ENCODE measurements around the gene CMTM8. TPM values are rescaled to one million over a fixed set of nuclear protein-coding genes. Genes with fewer than 3 reads are reported as not detected.
A peak's percentile ranks its signal among the peaks of the same experiment; 100 is the strongest.
"Not testable (repeated sequence)": the region's sequence is repeated elsewhere in the genome, so short reads cannot be mapped to it uniquely, and the experiment has no call there.

Gene CMTM8
- total and polyA plus RNA-seq, 2 donors: 4.1 to 16.2 TPM

DNA sequence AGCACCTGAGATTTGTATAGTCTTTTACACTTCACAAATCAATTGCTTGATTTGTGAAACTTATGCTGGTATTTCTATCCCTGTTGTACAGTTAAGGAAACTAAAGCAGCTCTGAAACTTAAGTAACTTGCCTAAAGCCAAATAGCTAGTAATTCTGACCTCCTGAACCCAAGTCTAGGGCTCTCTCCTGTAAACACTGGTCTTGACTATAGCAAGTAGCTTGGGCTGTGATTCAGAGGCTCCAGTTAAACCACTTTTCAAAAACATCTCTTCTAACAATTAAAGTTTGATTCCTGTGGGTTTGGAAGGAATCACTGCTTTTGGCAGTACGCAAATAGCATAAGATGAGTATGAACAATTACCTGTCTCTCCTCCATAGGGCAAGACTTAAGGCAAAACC, 18.5 kb upstream of the CMTM8 start:
- Histone ChIP-seq H3K36me3 (ENCODE audit: control insufficient read depth in 2 of 2, insufficient read depth in 2 of 2, low read length in 1 of 2) (no peaks in the 10 kb centered on the region), H3K27ac (ENCODE audit: low read depth in 1 of 2, low read length in 1 of 2) (no peak overlapping the region), H3K4me3 (ENCODE audit: low read length in 2 of 2) (no peak overlapping the region), H3K9me3 (ENCODE audit: control insufficient read depth in 2 of 2, insufficient read depth in 1 of 2, low read length in 1 of 2) (peaks cover 2 to 5% of the 10 kb centered on the region in 2 donors), H3K27me3 (ENCODE audit: control insufficient read depth in 2 of 2, insufficient read depth in 1 of 2, low read length in 1 of 2) (no peaks in the 10 kb centered on the region), H3K4me1 (ENCODE audit: control insufficient read depth in 2 of 2, insufficient read depth in 2 of 2, low read length in 2 of 2) (no peaks in the 10 kb centered on the region)
- WGBS: 100% methylated on average over 1 of the region's 1 CpG
- no peak for DNase-seq (ENCODE audit: low read depth in 6 of 9, low spot score in 9 of 9)

DNA sequence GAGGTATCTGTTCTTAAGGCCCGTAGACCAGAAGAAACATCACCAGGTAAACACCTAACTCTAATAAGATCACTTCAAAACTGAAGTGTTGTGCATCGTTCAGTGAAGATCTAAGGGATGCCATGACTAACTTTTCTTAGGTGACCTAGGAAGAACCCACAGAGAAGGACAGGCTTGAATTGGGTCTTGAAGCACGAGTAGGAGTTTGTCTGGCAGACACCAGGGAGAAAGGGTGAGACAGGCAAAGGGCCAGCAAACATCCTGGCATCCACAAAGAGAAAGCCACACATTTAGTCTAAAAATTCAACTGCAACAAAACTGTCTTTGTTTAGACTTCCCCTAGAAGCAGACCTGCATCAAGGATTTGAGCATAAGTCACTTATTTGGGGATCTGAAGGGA, 15.5 kb upstream of the CMTM8 start:
- H3K4me1 ChIP-seq (ENCODE audit: control insufficient read depth in 2 of 2, insufficient read depth in 2 of 2, low read length in 2 of 2): no peaks in the 10 kb centered on the region
- H3K4me3 ChIP-seq (ENCODE audit: low read length in 2 of 2): no peak overlapping the region
- H3K9me3 ChIP-seq (ENCODE audit: control insufficient read depth in 2 of 2, insufficient read depth in 1 of 2, low read length in 1 of 2): peaks cover 2 to 5% of the 10 kb centered on the region in 2 donors
- H3K27ac ChIP-seq (ENCODE audit: low read depth in 1 of 2, low read length in 1 of 2): no peak overlapping the region
- H3K27me3 ChIP-seq (ENCODE audit: control insufficient read depth in 2 of 2, insufficient read depth in 1 of 2, low read length in 1 of 2): no peaks in the 10 kb centered on the region
- whole genome bisulfite sequencing: 97% methylated on average over 3 of the region's 3 CpGs
- DNase-seq (ENCODE audit: low read depth in 6 of 9, low spot score in 9 of 9): no peak
- H3K36me3 ChIP-seq (ENCODE audit: control insufficient read depth in 2 of 2, insufficient read depth in 2 of 2, low read length in 1 of 2): no peaks in the 10 kb centered on the region

DNA sequence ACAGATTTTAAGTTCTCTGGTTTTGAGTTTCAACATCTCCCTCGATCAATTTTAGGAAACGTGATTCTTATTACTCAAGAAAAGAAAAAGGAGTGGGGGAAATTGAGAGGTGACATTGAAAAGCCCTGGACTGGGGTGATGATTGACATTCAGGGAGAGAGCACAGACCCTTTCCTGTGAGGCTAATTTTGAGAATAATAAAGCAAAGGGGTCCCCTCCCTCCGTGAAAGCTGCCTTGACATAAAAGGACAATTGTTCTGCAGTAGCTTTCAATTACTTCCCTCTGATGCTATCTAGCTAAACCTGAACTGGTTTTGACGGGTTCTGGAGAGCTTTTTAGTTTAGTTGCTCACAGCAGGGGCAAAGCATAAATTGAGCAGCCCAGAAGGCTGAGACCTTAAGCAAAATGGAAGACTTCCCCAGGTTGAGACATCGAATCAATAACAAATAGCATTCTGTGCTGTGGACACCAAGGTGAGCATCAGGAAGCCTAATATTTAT, 14.4 kb upstream of the CMTM8 start:
- WGBS: 77% methylated on average over 5 of the region's 5 CpGs
- H3K9me3 ChIP-seq (ENCODE audit: control insufficient read depth in 2 of 2, insufficient read depth in 1 of 2, low read length in 1 of 2): peaks cover 0 to 2% of the 10 kb centered on the region in 2 donors
- no peak overlapping the region for H3K4me3 ChIP-seq (ENCODE audit: low read length in 2 of 2)
- H3K27me3 ChIP-seq (ENCODE audit: control insufficient read depth in 2 of 2, insufficient read depth in 1 of 2, low read length in 1 of 2): no peaks in the 10 kb centered on the region
- DNase-seq (ENCODE audit: low read depth in 6 of 9, low spot score in 9 of 9): peak in 1 of 9 donors; percentile 10
- H3K36me3 ChIP-seq (ENCODE audit: control insufficient read depth in 2 of 2, insufficient read depth in 2 of 2, low read length in 1 of 2): no peaks in the 10 kb centered on the region
- H3K27ac ChIP-seq (ENCODE audit: low read depth in 1 of 2, low read length in 1 of 2): no peak overlapping the region
- no peaks in the 10 kb centered on the region for H3K4me1 ChIP-seq (ENCODE audit: control insufficient read depth in 2 of 2, insufficient read depth in 2 of 2, low read length in 2 of 2)

DNA sequence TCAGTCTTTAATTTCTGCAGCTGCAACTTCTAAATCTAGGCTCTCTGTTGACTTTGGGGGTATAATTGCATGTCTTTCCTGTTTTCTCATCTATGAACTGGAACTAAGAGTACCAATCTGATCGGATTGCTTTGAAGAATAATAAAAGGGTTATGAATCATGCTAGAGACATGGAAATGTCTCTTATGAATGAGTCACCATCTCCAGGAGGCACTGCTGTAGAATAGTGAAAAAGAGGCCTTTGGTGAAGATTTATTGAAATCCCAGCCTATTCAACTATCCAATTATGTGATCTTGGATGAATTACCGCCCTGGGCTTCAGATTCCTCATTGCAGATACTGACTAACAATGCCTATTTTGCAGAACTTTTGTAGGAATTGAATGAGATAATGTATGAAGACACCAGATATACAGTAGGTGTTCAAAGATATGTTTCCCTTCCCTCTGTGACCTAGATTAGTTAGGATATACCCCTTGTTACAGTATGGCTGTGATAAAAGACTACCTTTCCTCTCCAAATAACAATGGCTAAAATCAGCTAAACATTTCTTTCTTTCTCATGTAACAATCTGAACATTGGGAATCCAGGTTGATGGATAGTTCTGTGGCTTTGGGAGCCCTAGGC, 11.5 kb upstream of the CMTM8 start:
- WGBS: 95% methylated on average over 2 of the region's 2 CpGs
- Histone ChIP-seq H3K27ac (ENCODE audit: low read depth in 1 of 2, low read length in 1 of 2) (no peak overlapping the region), H3K9me3 (ENCODE audit: control insufficient read depth in 2 of 2, insufficient read depth in 1 of 2, low read length in 1 of 2) (no peaks in the 10 kb centered on the region), H3K27me3 (ENCODE audit: control insufficient read depth in 2 of 2, insufficient read depth in 1 of 2, low read length in 1 of 2) (no peaks in the 10 kb centered on the region), H3K4me3 (ENCODE audit: low read length in 2 of 2) (no peak overlapping the region), H3K4me1 (ENCODE audit: control insufficient read depth in 2 of 2, insufficient read depth in 2 of 2, low read length in 2 of 2) (no peaks in the 10 kb centered on the region), H3K36me3 (ENCODE audit: control insufficient read depth in 2 of 2, insufficient read depth in 2 of 2, low read length in 1 of 2) (no peaks in the 10 kb centered on the region)
- DNase-seq (ENCODE audit: low read depth in 6 of 9, low spot score in 9 of 9): no peak

DNA sequence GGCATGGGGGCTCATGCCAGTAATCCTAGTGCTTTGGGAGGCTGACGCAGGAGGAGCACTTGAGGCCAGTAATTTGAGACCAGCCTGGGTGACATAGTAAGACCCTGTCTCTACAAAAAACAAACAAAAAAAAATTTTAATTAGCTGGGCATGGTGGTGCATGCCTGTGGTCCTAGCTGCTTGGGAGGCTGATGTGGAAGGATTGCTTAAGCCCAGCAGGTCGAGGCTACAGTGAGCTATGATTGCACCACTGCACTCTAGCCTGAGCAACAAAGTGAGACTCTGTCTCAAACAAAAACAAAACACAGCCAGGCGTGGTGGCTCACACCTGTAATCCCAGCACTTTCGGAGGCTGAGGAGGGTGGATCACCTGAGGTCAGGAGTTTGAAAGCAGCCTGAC, 9.7 kb upstream of the CMTM8 start:
- H3K27ac ChIP-seq (ENCODE audit: low read depth in 1 of 2, low read length in 1 of 2); H3K9me3 ChIP-seq (ENCODE audit: control insufficient read depth in 2 of 2, insufficient read depth in 1 of 2, low read length in 1 of 2): not testable (repeated sequence)
- WGBS: 99% methylated on average over 4 of the region's 4 CpGs

GRCh38 chr3:32229565-32229964, 8.9 kb upstream of the CMTM8 start:
- Histone ChIP-seq H3K27me3 (ENCODE audit: control insufficient read depth in 2 of 2, insufficient read depth in 1 of 2, low read length in 1 of 2) (no peaks in the 10 kb centered on the region), H3K4me3 (ENCODE audit: low read length in 2 of 2) (no peak overlapping the region), H3K4me1 (ENCODE audit: control insufficient read depth in 2 of 2, insufficient read depth in 2 of 2, low read length in 2 of 2) (no peaks in the 10 kb centered on the region), H3K27ac (ENCODE audit: low read depth in 1 of 2, low read length in 1 of 2) (no peak overlapping the region), H3K36me3 (ENCODE audit: control insufficient read depth in 2 of 2, insufficient read depth in 2 of 2, low read length in 1 of 2) (no peaks in the 10 kb centered on the region), H3K9me3 (ENCODE audit: control insufficient read depth in 2 of 2, insufficient read depth in 1 of 2, low read length in 1 of 2) (no peaks in the 10 kb centered on the region)
- WGBS: 98% methylated on average over 4 of the region's 4 CpGs
- DNase-seq (ENCODE audit: low read depth in 6 of 9, low spot score in 9 of 9): no peak

More for the DNA sequence above, 9.7 kb upstream of the CMTM8 start:
- H3K27me3 ChIP-seq (ENCODE audit: control insufficient read depth in 2 of 2, insufficient read depth in 1 of 2, low read length in 1 of 2); H3K4me1 ChIP-seq (ENCODE audit: control insufficient read depth in 2 of 2, insufficient read depth in 2 of 2, low read length in 2 of 2); H3K4me3 ChIP-seq (ENCODE audit: low read length in 2 of 2); DNase-seq (ENCODE audit: low read depth in 6 of 9, low spot score in 9 of 9); H3K36me3 ChIP-seq (ENCODE audit: control insufficient read depth in 2 of 2, insufficient read depth in 2 of 2, low read length in 1 of 2): not testable (repeated sequence)

DNA sequence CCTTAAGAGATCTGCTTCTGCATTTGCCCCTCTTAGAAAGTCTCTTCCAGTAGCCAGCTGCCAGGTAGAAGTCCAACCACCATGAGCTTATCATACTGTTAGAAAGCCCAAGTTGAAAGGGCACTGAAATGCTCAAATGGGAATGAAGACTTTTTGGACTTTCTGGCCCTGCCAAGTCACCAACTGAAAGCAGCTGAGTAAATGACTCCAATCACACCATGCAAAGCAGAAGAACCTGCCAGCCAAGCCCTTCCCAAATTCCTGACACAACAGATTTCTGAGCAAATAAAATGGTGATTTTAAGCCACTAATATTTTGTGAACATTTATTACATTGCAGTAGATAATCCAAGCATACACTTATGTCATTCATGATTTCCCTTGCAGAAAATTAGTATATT, 2.1 kb upstream of the CMTM8 start:
- no peak for DNase-seq (ENCODE audit: low read depth in 6 of 9, low spot score in 9 of 9)
- Histone ChIP-seq H3K27me3 (ENCODE audit: control insufficient read depth in 2 of 2, insufficient read depth in 1 of 2, low read length in 1 of 2) (peaks cover 4 to 23% of the 10 kb centered on the region in 2 donors), H3K9me3 (ENCODE audit: control insufficient read depth in 2 of 2, insufficient read depth in 1 of 2, low read length in 1 of 2) (no peaks in the 10 kb centered on the region), H3K4me3 (ENCODE audit: low read length in 2 of 2) (no peak overlapping the region), H3K36me3 (ENCODE audit: control insufficient read depth in 2 of 2, insufficient read depth in 2 of 2, low read length in 1 of 2) (no peaks in the 10 kb centered on the region), H3K4me1 (ENCODE audit: control insufficient read depth in 2 of 2, insufficient read depth in 2 of 2, low read length in 2 of 2) (peaks cover 21 to 29% of the 10 kb centered on the region in 2 donors), H3K27ac (ENCODE audit: low read depth in 1 of 2, low read length in 1 of 2) (no peak overlapping the region)

- 7% methylated on average over 49 of the region's 49 CpGs for WGBS
Observed at GRCh38 chr3:32237670-32238452, 619 bp upstream of the CMTM8 start.

More at GRCh38 chr3:32237670-32238452, 619 bp upstream of the CMTM8 start:
- H3K27ac ChIP-seq (ENCODE audit: low read depth in 1 of 2, low read length in 1 of 2): no peak overlapping the region
- H3K27me3 ChIP-seq (ENCODE audit: control insufficient read depth in 2 of 2, insufficient read depth in 1 of 2, low read length in 1 of 2): peaks cover 4 to 23% of the 10 kb centered on the region in 2 donors
- H3K36me3 ChIP-seq (ENCODE audit: control insufficient read depth in 2 of 2, insufficient read depth in 2 of 2, low read length in 1 of 2): no peaks in the 10 kb centered on the region
- peak overlapping the region; percentile 39 to 65 for H3K4me3 ChIP-seq (ENCODE audit: low read length in 2 of 2)
- no peaks in the 10 kb centered on the region for H3K9me3 ChIP-seq (ENCODE audit: control insufficient read depth in 2 of 2, insufficient read depth in 1 of 2, low read length in 1 of 2)
- peaks cover 21 to 29% of the 10 kb centered on the region in 2 donors for H3K4me1 ChIP-seq (ENCODE audit: control insufficient read depth in 2 of 2, insufficient read depth in 2 of 2, low read length in 2 of 2)
- DNase-seq (ENCODE audit: low read depth in 6 of 9, low spot score in 9 of 9): peak in 3 of 9 donors; percentile 7 to 21 (median 12)
